Measurements from ENCODE around the gene ADAM12.

GRCh38 chr10:126009650-126010049 lies 378.6 kb downstream of the ADAM12 start:
- TF ChIP-seq TEAD4 (IDR thresholded peaks at IDR 0.05; ENCODE audit: borderline replicate concordance, insufficient read depth) (no peak), NRF1 (IDR thresholded peaks at IDR 0.05; ENCODE audit: low read depth, low read length) (no peak), POLR2AphosphoS5 (IDR thresholded peaks at IDR 0.05; ENCODE audit: low read depth, low read length) (no peak), MXI1 (IDR thresholded peaks at IDR 0.05; ENCODE audit: low read depth, low read length) (no peak), TAF1 (IDR thresholded peaks at IDR 0.05; ENCODE audit: borderline replicate concordance, low read depth, low read length) (no peak), USF2 (IDR thresholded peaks at IDR 0.05; ENCODE audit: borderline replicate concordance, low read depth, low read length) (no peak), FOXM1 (IDR thresholded peaks at IDR 0.05; ENCODE audit: low read depth) (no peak), FOSL2 (IDR thresholded peaks at IDR 0.05; ENCODE audit: borderline replicate concordance, low read depth) (no peak)
- TF ChIP-seq, protein P1, sequence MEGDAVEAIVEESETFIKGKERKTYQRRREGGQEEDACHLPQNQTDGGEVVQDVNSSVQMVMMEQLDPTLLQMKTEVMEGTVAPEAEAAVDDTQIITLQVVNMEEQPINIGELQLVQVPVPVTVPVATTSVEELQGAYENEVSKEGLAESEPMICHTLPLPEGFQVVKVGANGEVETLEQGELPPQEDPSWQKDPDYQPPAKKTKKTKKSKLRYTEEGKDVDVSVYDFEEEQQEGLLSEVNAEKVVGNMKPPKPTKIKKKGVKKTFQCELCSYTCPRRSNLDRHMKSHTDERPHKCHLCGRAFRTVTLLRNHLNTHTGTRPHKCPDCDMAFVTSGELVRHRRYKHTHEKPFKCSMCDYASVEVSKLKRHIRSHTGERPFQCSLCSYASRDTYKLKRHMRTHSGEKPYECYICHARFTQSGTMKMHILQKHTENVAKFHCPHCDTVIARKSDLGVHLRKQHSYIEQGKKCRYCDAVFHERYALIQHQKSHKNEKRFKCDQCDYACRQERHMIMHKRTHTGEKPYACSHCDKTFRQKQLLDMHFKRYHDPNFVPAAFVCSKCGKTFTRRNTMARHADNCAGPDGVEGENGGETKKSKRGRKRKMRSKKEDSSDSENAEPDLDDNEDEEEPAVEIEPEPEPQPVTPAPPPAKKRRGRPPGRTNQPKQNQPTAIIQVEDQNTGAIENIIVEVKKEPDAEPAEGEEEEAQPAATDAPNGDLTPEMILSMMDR (IDR thresholded peaks at IDR 0.05) = no peak
- TF ChIP-seq, protein P2, sequence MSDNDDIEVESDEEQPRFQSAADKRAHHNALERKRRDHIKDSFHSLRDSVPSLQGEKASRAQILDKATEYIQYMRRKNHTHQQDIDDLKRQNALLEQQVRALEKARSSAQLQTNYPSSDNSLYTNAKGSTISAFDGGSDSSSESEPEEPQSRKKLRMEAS (IDR thresholded peaks at IDR 0.05; ENCODE audit: low read depth) = no peak

All from SK-N-SH (cell line).